ENCODE data around the gene MOB2.

The MOB2 gene

DNA sequence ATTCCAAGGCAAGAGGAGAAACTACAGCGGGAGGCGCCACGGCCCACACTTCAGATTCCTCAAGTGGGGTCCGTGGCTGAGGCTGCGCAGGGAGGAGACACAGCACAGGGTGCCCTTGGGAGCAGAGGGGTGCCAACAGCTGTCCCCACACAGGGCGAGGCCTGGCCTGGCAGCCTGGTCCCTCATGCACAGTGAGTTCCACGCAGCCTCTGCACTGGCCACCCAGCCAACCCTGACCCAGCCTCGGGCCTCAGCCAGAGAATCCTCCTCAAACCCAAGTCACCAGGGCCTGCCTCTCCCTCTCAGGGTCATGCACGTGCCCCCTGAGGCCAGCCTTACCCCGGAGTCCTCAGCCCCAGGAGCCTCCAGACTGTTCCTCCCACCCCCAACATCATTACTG is 22.4 kb upstream of the MOB2 start:
- in situ Hi-C loops (cut with MboI; ENCODE audit: low pct_unique_long_range_greater_than_20kb, low sequenced_read_pairs, unreplicated experiment), result no loop called here
- DNase-seq (ENCODE audit: low spot score), result no peak
- TF ChIP-seq, protein P1, sequence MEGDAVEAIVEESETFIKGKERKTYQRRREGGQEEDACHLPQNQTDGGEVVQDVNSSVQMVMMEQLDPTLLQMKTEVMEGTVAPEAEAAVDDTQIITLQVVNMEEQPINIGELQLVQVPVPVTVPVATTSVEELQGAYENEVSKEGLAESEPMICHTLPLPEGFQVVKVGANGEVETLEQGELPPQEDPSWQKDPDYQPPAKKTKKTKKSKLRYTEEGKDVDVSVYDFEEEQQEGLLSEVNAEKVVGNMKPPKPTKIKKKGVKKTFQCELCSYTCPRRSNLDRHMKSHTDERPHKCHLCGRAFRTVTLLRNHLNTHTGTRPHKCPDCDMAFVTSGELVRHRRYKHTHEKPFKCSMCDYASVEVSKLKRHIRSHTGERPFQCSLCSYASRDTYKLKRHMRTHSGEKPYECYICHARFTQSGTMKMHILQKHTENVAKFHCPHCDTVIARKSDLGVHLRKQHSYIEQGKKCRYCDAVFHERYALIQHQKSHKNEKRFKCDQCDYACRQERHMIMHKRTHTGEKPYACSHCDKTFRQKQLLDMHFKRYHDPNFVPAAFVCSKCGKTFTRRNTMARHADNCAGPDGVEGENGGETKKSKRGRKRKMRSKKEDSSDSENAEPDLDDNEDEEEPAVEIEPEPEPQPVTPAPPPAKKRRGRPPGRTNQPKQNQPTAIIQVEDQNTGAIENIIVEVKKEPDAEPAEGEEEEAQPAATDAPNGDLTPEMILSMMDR (IDR thresholded peaks at IDR 0.05; ENCODE audit: extremely low read depth, insufficient read depth, missing control alignments), result no peak

DNA sequence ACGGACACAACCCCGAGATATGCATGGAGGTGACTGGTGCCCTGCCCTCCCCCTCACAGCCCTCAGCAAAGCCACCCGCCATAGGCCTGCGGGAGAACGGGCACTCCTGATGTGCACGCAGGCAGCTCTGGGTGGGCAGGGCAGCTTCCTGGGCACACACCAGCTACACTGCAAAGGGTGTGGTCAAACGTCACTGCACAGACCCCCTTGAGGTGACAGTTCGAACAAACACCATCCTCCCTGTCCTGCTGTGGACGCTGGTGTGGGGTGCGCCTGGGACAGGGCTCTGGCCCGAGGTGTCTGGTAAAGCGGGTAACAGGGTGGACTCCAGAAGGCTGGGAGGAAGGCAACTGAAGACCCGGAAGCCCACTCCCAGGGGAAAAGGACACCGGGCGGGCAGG is 21.9 kb upstream of the MOB2 start:
- TF ChIP-seq, protein P1 (IDR thresholded peaks at IDR 0.05; ENCODE audit: extremely low read depth, insufficient read depth, missing control alignments), result no peak
- in situ Hi-C loops (cut with MboI; ENCODE audit: low pct_unique_long_range_greater_than_20kb, low sequenced_read_pairs, unreplicated experiment), result no loop called here
- no peak for DNase-seq (ENCODE audit: low spot score)

DNA sequence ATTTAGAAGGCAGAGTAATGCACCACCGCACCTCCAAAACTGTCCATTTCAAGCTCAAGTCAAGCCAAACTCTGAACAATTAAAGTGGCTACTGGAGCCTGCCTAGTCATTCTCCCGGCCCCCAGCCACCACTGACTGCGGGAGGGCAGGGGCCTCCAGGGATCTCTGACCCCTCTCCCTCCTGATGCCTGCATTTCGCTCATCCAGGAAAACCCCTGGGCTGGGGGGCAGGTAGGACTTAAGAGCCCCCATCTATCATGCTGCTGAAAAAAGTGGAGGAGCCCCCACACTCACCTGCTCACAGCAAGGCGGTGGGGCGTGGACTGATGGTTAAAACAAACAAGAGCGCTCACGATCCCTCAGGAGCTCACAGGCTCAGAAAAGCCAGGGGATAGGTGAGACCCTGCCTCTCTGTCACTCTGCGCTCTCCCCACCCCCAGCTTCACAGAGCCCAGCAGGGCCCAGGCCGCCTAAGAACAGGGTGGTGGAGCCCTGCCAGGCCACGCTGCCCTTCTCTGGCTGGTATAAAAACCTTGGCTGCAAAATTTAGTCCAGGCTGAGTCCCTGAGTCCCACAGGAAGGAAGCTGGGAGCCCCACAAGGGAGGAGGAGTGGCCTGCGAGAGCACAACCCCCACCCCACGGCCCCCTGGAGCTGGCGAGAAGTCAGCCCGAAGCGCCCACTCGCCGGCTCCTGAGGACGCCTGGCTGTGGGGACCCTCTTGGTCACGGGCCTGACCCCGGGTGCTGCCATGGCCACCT is 21.0 kb upstream of the MOB2 start:
- DNase-seq (ENCODE audit: low spot score), result no peak
- TF ChIP-seq, protein P1 (IDR thresholded peaks at IDR 0.05; ENCODE audit: extremely low read depth, insufficient read depth, missing control alignments), result no peak
- in situ Hi-C loops (cut with MboI; ENCODE audit: low pct_unique_long_range_greater_than_20kb, low sequenced_read_pairs, unreplicated experiment), result no loop called here

DNA sequence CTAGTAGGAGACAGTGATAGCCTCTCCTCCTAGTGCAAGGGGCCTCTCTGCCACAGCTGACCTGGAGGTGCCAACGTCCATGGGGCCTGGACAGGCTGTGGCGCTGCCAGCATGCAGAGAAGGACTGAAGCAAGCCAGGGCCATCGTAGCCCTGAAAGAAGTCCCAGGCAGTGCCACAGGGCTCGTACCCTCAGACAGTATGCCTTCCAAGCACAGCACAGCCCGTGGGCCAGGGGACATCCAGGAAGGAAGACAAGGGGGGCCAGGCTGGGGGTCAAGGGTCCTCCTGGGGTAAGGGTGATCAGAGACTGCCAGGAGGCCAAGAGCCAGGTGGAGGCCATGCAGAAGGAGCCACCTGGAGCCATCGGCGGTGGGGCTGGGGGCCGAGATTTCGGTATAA is 20.4 kb upstream of the MOB2 start:
- TF ChIP-seq, protein P1 (IDR thresholded peaks at IDR 0.05; ENCODE audit: extremely low read depth, insufficient read depth, missing control alignments), result no peak
- no peak for DNase-seq (ENCODE audit: low spot score)
- in situ Hi-C loops (cut with MboI; ENCODE audit: low pct_unique_long_range_greater_than_20kb, low sequenced_read_pairs, unreplicated experiment), result no loop called here

DNA sequence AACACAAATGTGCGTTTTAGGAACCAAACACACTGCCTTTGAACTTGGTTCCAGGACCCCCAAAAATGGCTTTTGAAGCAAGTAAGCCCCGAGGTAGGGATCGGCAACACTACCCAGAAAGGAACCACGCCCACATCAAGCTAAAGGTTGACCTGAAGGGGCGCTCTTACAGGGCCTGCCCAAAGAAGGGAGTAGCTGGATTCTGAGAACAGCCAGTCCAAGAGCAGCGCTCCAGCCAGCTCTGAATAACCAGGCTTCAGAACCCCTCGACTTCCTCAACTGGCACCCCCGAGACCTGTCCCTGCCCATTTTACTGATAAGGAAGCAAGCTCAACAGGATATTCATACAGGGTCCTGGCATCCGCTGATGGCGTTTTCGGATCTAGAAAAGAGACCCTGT is 18.9 kb upstream of the MOB2 start:
- TF ChIP-seq, protein P1 (IDR thresholded peaks at IDR 0.05; ENCODE audit: extremely low read depth, insufficient read depth, missing control alignments), result no peak
- DNase-seq (ENCODE audit: low spot score), result no peak
- in situ Hi-C loops (cut with MboI; ENCODE audit: low pct_unique_long_range_greater_than_20kb, low sequenced_read_pairs, unreplicated experiment), result no loop called here

DNA sequence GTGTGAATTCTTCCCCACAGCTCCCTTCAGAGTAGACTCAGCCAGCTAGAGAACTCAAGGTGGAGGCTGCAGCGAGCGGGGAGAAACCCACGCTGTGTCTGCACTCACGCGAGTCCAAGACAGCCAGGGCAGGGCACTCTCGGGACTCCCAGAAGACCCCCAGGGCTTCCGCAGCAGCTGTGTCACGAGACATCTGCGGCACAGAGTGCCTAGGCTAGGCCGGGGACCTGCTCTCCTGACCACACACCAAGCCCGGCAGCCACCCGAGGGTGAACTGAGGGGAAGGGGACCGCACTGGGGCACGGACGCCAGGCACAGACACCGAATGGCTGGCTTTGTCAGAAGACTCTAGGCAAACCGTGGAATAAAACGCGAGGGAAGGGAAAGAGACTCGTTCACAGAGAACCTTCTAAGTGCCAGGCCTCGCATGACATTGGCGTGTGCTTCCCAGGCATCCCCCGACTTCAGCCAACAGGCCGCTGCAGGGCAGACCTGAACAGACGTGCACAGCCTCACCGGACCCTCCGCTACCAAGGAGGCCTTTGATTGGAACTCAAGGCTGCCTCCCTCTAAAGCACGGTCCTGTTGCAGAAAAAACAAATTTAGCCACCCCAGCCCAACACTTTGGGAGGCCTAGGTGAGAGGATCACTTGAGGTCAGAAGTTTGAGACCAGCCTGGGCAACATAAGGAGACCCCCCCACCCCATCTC is 18.2 kb upstream of the MOB2 start:
- TF ChIP-seq, protein P1 (IDR thresholded peaks at IDR 0.05; ENCODE audit: extremely low read depth, insufficient read depth, missing control alignments), result no peak
- DNase-seq (ENCODE audit: low spot score), result no peak
- in situ Hi-C loops (cut with MboI; ENCODE audit: low pct_unique_long_range_greater_than_20kb, low sequenced_read_pairs, unreplicated experiment), result no loop called here

Measured in GM13977 (cell line).